IPS DF 6.9 (cell line): Measurements from ENCODE around the gene KRTDAP.
A peak's percentile ranks its signal among the peaks of the same experiment; 100 is the strongest.

Experiments used
- DNase-seq: peaks from one replicate; pipeline ENCODE4 v3.0.0-alpha.2; 2013; ENCODE audit warnings: low read depth, low spot score
- H3K27ac ChIP-seq: one replicate; pipeline ENCODE4 v1.5.1; 2013; ENCODE audit warnings: low read length, control low read depth
- H3K27me3 ChIP-seq: 2 replicates; pipeline ENCODE4 v1.6.1; 2013; ENCODE audit warnings: mild to moderate bottlenecking, low read length; ENCODE audit not compliant: control insufficient read depth, insufficient read depth
- H3K36me3 ChIP-seq: 2 replicates; pipeline ENCODE4 v1.6.1; 2013; ENCODE audit warnings: low read length; ENCODE audit not compliant: control insufficient read depth, insufficient read depth
- H3K4me1 ChIP-seq: 2 replicates; pipeline ENCODE4 v1.6.1; 2013; ENCODE audit warnings: low read length; ENCODE audit not compliant: control insufficient read depth, insufficient read depth
- H3K4me3 ChIP-seq: 2 replicates; pipeline ENCODE4 v1.5.1; 2013; ENCODE audit warnings: mild to moderate bottlenecking, low read length
- H3K9me3 ChIP-seq: 2 replicates; pipeline ENCODE4 v1.6.1; 2013; ENCODE audit warnings: low read length, inconsistent platforms; ENCODE audit not compliant: control insufficient read depth, insufficient read depth
- WGBS: extraction: QIAGEN DNeasy Blood & Tissue Kit; methylation state at CpG from one replicate; pipeline ENCODE4 v1.1.7; 2013; ENCODE audit warnings: mixed read lengths, missing lambda C conversion rate; ENCODE audit not compliant: insufficient read length, insufficient coverage; 5-methylcytosine and 5-hydroxymethylcytosine counted together

Gene KRTDAP, protein sequence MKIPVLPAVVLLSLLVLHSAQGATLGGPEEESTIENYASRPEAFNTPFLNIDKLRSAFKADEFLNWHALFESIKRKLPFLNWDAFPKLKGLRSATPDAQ

DNA sequence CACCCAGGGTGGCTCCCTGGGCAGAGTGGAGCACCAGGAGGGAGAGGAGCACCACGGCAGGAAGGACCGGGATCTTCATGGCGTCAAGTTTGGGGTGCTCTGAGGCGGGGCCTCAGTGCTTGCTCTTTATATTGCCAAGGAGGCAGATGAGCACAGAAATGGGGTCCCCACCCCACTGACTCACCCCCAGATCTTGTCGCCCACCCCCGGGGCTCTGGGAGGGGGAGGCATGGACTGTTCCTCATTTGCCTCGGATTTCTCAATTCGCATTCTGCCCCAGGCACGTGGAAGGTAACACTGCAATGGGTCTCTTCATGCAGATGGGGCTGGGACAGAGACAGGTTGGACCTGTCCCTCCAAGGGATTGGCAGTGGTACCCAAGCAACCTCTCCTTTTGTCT, at the start of gene KRTDAP:
KRTDAP (minus strand) TSS at position 101 of the 400 bp plus-strand sequence; CDS start at position 79, 22 bp downstream.
- H3K4me3 ChIP-seq = no peak within 1 kb of the TSS
- H3K27ac ChIP-seq = no peak within 1 kb of the TSS
- 0 out of 2 replicates have a peak, but pooled peaks cover 2% of the 10 kb centered on the region for H3K4me1 ChIP-seq
- H3K9me3 ChIP-seq = no peaks in the 10 kb centered on the region
- no peaks in the 10 kb centered on the region for H3K36me3 ChIP-seq
- no peak for DNase-seq
- H3K27me3 ChIP-seq = no peaks in the 10 kb centered on the region
- no CpG with 5 or more reads among the region's 9 CpGs for WGBS

DNA sequence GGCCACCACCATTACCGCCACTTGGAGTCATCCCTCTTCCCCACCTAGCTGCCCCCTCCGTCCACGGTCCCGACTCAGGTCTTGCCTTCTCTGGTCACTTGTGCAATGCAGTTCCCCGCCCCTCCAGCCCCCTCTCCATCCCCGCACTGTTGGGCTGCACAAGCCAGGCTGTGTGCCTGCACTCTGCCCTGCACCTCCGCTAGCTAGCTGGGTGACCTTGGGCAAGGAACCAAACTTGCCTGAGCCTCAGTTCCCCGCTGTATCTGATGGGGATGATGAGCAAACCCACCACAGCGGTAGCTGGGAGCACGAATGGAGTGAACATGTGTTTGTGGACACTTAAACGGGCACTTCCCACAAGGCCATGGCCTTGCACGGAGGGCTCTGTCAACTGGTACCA, 49.6 kb upstream of the KRTDAP start:
- no peak for DNase-seq
- no peak overlapping the region for H3K27ac ChIP-seq
- H3K9me3 ChIP-seq = no peaks in the 10 kb centered on the region
- no peak overlapping the region for H3K4me3 ChIP-seq
- H3K36me3 ChIP-seq = peaks cover 12% of the 10 kb centered on the region; the same call in 1 of the 2 replicates
- no peaks in the 10 kb centered on the region for H3K27me3 ChIP-seq
- H3K4me1 ChIP-seq = peaks cover 4% of the 10 kb centered on the region
- no CpG with 5 or more reads among the region's 12 CpGs for WGBS

DNA sequence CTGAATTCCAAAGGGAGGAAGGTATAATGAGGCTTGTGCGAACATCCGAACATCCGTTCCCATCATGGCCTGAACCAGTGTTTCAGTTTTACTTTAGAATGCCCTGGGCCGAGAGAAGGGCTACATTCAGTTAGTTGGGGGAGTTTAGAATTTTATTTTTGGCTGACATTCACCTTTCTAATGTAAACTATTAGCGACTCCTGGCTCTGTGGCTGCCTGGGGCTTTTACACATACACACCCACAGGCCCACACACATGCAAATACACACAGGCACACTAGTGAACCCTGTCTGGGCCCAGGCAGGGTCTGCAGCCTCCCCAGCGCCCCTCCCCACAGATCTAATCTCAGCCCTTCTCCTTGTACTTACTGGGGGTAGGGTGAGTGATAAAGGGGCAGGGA, 49.0 kb upstream of the KRTDAP start:
- H3K4me1 ChIP-seq = peaks cover 4% of the 10 kb centered on the region
- peaks cover 12% of the 10 kb centered on the region; the same call in 1 of the 2 replicates for H3K36me3 ChIP-seq
- H3K4me3 ChIP-seq = no peak overlapping the region
- no peaks in the 10 kb centered on the region for H3K27me3 ChIP-seq
- no peak for DNase-seq
- no CpG with 5 or more reads among the region's 6 CpGs for WGBS
- H3K27ac ChIP-seq = no peak overlapping the region
- no peaks in the 10 kb centered on the region for H3K9me3 ChIP-seq

DNA sequence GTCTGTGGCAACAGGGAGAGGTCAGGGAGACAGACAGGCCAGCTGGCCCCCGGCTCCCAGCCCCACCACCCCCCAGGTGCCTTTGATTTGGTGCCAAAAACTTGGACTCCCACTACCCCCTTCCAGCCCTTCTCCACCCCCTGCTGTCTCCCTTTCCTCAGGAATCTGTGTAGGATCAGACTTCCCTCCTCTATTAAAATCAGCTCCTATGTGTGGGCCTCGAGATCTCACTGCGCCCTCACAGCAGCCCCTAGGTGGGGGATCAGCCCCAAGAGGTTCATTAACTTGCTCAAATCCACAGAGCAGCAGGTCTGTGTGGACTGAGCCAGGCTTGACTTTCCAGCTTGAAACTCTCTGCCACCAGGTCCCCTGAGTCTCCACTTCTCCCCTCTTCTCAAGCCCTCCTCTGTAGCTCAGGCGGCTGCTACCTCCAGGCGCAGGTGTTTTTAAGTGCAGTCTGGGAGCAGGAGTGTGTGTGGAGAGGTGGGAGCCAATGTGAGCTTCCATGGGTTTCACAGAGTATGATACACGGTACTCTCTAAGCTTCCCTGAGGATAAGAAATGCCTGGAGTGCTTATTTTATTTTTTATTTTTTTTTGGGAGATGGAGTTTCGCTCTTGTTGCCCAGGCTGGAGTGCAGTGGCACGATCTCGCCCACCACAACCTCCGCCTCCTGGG, 44.7 kb upstream of the KRTDAP start:
- Histone ChIP-seq H3K27me3 (no peaks in the 10 kb centered on the region), H3K27ac (no peak overlapping the region), H3K4me1 (peaks cover 5% of the 10 kb centered on the region), H3K4me3 (no peak overlapping the region), H3K36me3 (0 out of 2 replicates have a peak, but pooled peaks cover 2% of the 10 kb centered on the region), H3K9me3 (no peaks in the 10 kb centered on the region)
- no CpG with 5 or more reads among the region's 10 CpGs for WGBS
- DNase-seq = no peak

DNA sequence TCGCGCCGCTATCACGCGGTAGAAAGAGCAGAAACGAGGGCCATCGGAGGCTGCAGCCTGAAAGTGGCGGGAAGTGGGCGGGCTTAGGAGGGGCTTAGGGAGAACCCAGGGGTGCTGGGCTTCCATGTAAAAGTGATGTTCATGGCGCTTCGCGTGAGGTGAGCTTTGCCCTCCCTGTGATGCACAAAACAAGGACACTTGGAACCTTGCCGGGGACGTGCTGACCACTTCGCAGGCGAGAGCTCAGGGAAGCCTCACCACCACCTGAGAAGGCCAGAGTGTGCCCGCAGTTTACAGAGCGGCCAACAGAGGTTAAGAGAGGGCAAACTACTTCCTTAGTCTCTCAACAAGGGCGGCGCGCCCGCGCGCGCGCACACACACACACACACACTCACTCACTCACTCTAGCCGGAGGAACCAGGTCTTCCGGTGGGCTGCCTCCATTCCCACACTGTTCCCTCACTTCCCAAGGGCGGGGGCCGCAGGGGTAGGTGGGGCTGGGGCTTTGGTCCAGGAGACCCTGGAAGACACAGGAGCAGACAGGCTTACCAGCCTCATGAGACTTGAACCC, 43.6 kb upstream of the KRTDAP start:
- WGBS = no CpG with 5 or more reads among the region's 30 CpGs
- Histone ChIP-seq H3K27me3 (no peaks in the 10 kb centered on the region), H3K27ac (no peak overlapping the region), H3K4me1 (peaks cover 4% of the 10 kb centered on the region), H3K9me3 (no peaks in the 10 kb centered on the region), H3K36me3 (no peaks in the 10 kb centered on the region), H3K4me3 (peak overlapping the region; percentile 5; the same call in 1 of the 2 replicates)
- DNase-seq = no peak

DNA sequence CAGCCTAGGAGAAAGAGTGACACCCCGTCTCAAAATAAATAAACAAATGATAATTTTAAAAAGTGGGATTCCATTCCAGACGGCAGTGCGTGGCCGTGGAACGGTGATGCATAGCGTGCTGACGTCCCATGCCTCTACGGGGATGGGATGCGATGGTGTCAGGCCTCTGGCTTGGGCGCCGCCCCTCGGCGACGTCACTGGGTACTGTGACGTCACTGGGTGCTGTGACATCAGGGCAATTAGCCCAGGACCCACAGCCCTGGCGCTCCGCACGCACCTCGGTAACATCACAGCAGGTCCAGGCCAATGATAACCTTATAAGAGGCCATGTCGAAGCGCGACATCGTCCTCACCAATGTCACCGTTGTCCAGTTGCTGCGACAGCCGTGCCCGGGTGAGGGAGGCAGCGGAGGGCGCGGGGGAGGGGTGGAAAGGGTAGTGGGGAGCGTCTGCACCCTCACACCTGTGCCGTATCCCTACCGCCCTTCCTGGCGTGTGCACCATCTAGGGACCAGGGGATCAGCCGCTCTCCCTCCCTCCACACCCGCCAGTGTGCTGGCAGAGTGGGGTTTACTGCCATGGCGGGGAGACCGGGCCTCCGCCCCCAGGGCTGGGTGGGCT, 43.0 kb upstream of the KRTDAP start, which contains the start of gene GAPDHS:
GAPDHS (plus strand) TSS at position 256 of the 621 bp plus-strand sequence; CDS start at position 328, 72 bp downstream.
- Histone ChIP-seq H3K27ac (no peak within 1 kb of the TSS), H3K9me3 (no peaks in the 10 kb centered on the region), H3K36me3 (no peaks in the 10 kb centered on the region), H3K27me3 (no peaks in the 10 kb centered on the region), H3K4me3 (peak within 1 kb of the TSS; percentile 8; the same call in 1 of the 2 replicates), H3K4me1 (peaks cover 4% of the 10 kb centered on the region)
- no peak for DNase-seq
- WGBS = no CpG with 5 or more reads among the region's 39 CpGs

DNA sequence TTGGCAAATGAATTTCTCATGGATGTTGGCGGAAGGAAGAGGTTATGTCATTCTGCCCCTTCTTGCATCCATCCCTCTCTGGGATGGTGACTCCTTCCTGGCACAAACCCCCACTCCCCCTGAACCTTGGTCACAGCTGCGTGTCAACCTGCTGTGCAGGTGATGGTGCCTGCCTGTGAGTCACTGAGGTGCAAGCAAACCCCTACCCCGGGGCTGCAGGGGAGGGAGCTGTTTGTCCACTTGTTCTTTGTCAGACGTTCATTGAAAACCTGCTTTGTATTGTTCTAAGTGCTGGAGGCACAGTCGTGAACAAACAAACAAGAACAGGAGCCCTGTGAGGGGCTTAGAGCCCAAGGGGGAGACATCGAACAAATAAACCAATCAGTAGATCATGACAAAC, 41.0 kb upstream of the KRTDAP start:
- WGBS = no CpG with 5 or more reads among the region's 6 CpGs
- no peak for DNase-seq
- H3K36me3 ChIP-seq = no peaks in the 10 kb centered on the region

DNA sequence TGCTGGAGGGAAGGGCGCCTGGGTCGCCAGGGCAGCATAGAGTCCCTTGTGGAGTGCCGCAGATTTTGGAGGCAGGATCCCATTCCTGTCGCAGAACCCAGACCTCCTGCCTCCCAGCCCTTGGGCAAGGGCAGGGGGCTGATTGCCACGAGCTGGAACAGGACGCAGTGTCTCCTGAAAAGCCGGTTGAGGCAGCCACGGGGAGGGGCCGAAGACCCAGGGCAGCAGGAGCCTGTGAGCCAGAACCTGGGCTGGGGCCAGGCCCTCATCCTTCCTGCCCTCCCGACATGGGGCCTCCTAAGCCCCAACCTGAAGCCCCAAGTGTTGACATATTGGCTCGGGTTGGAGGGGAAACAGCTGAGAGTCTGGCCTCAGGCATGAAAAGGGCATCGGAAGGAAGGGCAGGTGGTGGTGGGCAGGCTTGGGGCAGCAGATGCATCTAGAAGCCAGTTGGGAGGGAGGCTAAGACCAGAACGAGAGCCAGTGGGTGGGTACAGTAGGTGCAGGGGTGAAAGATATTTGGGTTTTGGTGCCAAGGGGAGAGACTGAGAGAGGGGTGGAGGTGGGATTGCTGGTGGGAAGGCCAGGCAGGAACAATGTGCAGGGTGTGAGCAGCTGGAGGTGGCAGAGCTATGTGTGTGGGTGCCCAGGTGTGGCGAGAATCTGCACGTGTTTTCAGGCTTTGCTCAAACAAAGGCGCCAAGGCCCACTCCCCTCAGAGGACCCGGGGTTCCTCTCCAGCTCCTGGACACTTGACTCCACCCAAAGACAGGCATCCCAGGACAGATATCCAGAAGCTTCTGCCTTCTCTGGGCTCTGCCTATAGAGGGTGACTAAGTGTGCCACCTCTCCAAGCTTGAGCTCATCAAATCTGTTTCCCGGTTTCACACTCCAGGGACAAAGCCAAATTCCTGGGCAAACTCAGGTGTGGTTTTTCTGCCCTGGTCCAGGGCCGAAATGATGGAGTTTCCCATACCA, 39.3 kb upstream of the KRTDAP start:
- Histone ChIP-seq H3K4me3 (no peak overlapping the region), H3K4me1 (peaks cover 4% of the 10 kb centered on the region), H3K36me3 (no peaks in the 10 kb centered on the region), H3K9me3 (no peaks in the 10 kb centered on the region), H3K27me3 (no peaks in the 10 kb centered on the region), H3K27ac (no peak overlapping the region)
- WGBS = no CpG with 5 or more reads among the region's 19 CpGs
- DNase-seq = no peak

More for the DNA sequence above, 41.0 kb upstream of the KRTDAP start:
- Histone ChIP-seq H3K27ac (no peak overlapping the region), H3K9me3 (no peaks in the 10 kb centered on the region), H3K4me1 (peaks cover 2% of the 10 kb centered on the region; the same call in 1 of the 2 replicates), H3K4me3 (no peak overlapping the region), H3K27me3 (no peaks in the 10 kb centered on the region)

DNA sequence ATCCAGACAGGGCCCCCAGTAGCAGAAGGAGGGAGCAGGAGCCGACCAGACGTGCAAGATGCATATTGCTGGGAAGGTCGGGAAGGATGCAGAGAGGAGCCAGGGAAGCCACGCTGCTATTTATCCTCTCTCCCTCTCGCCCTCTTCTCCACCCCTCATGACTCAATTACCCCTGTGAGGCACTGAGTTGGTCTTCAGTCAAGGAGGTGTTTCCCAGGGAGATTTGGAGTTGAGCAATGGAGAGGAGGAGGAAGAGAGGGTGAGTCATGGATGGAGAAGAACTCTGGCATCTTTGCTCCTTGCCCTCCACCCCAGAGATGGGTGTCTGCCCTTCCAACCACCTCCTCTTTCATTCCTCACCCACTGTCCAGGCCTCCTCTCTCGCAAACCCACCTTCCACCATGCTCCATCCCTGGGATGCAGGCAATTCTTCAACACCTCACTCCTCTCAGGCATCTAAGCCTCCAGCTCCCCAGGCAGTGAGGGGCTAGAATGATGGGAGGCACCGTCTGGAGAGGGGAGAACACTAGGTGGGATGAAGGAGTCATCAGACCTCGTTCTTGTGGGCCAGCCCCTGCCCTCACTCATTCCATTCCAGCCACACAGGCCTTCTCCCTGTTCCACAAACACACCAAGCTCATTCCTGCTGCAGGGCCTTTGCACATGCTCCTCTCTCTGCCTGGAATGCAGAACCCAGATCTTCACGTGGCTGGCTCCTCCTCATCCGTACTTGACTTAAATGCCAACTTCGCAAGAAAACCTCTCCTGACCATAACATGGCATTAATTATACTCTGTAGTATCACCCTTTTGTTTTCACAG, 38.2 kb upstream of the KRTDAP start, which contains the start of gene SBSN:
SBSN (minus strand) TSS at position 94 of the 821 bp plus-strand sequence; CDS start at position 64, 30 bp downstream.
- H3K9me3 ChIP-seq = no peaks in the 10 kb centered on the region
- H3K4me1 ChIP-seq = peaks cover 5% of the 10 kb centered on the region
- no peak within 1 kb of the TSS for H3K4me3 ChIP-seq
- H3K27ac ChIP-seq = no peak within 1 kb of the TSS
- no peaks in the 10 kb centered on the region for H3K36me3 ChIP-seq
- no CpG with 5 or more reads among the region's 11 CpGs for WGBS
- H3K27me3 ChIP-seq = no peaks in the 10 kb centered on the region
- no peak for DNase-seq
